K562 (cell line): ENCODE results near the gene RAB11FIP2. TPM values are rescaled to one million over a fixed set of nuclear protein-coding genes. Genes with fewer than 3 reads are reported as not detected.

Source experiments
- ARID2 ChIP-seq: fragments of 450-650 bp; IDR thresholded peaks from 2 replicates; pipeline ENCODE4 v1.6.1; 2017; ENCODE audit warnings: antibody characterized with exemption, mild to moderate bottlenecking
- CSDE1 ChIP-seq, 2 experiments: fragments of 450-650 bp; IDR thresholded peaks; 2 replicates each; pipeline ENCODE4 v1.6.1; 2016; ENCODE audit warnings: mild to moderate bottlenecking in 1 of 2
- CTBP1 ChIP-seq: fragments of 450-650 bp; IDR thresholded peaks from 2 replicates; pipeline ENCODE4 v1.6.1; 2016; ENCODE audit warnings: borderline replicate concordance
- HLTF ChIP-seq: fragments of 450-650 bp; IDR thresholded peaks from 2 replicates; pipeline ENCODE4 v1.6.1; 2016
- RBFOX2 ChIP-seq: fragments of 200-400 bp; formaldehyde crosslinking; IDR thresholded peaks from 2 replicates; pipeline ENCODE4 v1.6.1; 2017; ENCODE audit warnings: low read depth, mild to moderate bottlenecking, low read length, moderate library complexity
- RBM22 ChIP-seq: fragments of 200-400 bp; formaldehyde crosslinking; IDR thresholded peaks from 2 replicates; pipeline ENCODE4 v1.6.1; 2018; ENCODE audit warnings: low read length, low read depth; ENCODE audit not compliant: poor library complexity, severe bottlenecking
- SMAD4 ChIP-seq: fragments of 250-450 bp; sonication (Bioruptor Pico); conservative IDR thresholded peaks from 2 replicates; pipeline ENCODE4 v1.8.0; 2021; ENCODE audit warnings: inconsistent platforms, mild to moderate bottlenecking, moderate library complexity
- SMARCE1 ChIP-seq: fragments of 450-650 bp; IDR thresholded peaks from 2 replicates; pipeline ENCODE4 v1.7.1; 2016; ENCODE audit warnings: mild to moderate bottlenecking
- ZFX ChIP-seq: sonication (generic); formaldehyde crosslinking; IDR thresholded peaks from 2 replicates; pipeline ENCODE4 v1.8.0; 2022; ENCODE audit warnings: mild to moderate bottlenecking, missing genetic modification reagents, moderate library complexity
- ZNF699 ChIP-seq: fragments of 250-450 bp; sonication (Bioruptor Pico); IDR thresholded peaks from 2 replicates; pipeline ENCODE4 v1.8.0; 2021; ENCODE audit warnings: mild to moderate bottlenecking, moderate library complexity; ENCODE audit not compliant: insufficient replicate concordance
- polyA plus RNA-seq, 8 experiments: library from polyadenylated mRNA; depleted of rRNA in 4 of 8; stranded (reverse) in 5 of 8; unstranded in 3 of 8; fragments of >200 nt; fragmentation: Nextera tagmentation in 2 of 8; fragmentation: Illumina TruSeq in 1 of 8; extraction: Ambion mirVana in 2 of 8; extraction: Trizol in 1 of 8; gene quantifications; 2 replicates each; pipeline versions ENCODE4 v1.2.1 to v1.2.3, GENCODE V29; 2011 to 2014; ENCODE audit warnings: inconsistent platforms in 1 of 8, missing spikeins in 1 of 8
- total RNA-seq, 7 experiments: library from RNA; depleted of rRNA in 6 of 7; stranded (reverse); fragments of >200 nt in 6 of 7; fragmentation: Illumina TruSeq in 2 of 7; extraction: Trizol in 2 of 7; gene quantifications; 2 replicates each; pipeline versions ENCODE4 v1.2.1 to v1.2.3, GENCODE V29; 2011 to 2021; ENCODE audit warnings: low replicate concordance in 1 of 7
- TF ChIP-seq, protein P1 (sequence below), 2 experiments: IDR thresholded peaks; 2 replicates each; pipeline ENCODE4 v1.6.1; 2012; ENCODE audit warnings: improper control_type of control experiment in 2 of 2, low read depth in 2 of 2, low read length in 2 of 2, borderline replicate concordance in 1 of 2
- TF ChIP-seq, protein P2 (sequence below): fragments of 250-450 bp; sonication (Bioruptor Pico); IDR thresholded peaks from 2 replicates; pipeline ENCODE4 v1.8.0; 2021; ENCODE audit warnings: moderate library complexity, mild to moderate bottlenecking, inconsistent platforms
- TF ChIP-seq, protein P3 (sequence below), 2 experiments: fragments of 450-650 bp; conservative IDR thresholded peaks; 2 replicates each; pipeline ENCODE4 v1.6.1; 2017; ENCODE audit warnings: mild to moderate bottlenecking in 2 of 2, moderate library complexity in 2 of 2
- TF ChIP-seq, protein P4 (sequence below), 2 experiments: fragments of 450-650 bp in 1 of 2; sonication (generic) in 1 of 2; formaldehyde crosslinking; conservative IDR thresholded peaks; 2 replicates each; pipeline versions ENCODE4 v1.4.0 to v1.8.1; 2020 to 2022; ENCODE audit warnings: mild to moderate bottlenecking in 1 of 2, missing genetic modification reagents in 1 of 2
- TF ChIP-seq, protein P5 (sequence below): sonication (generic); formaldehyde crosslinking; IDR thresholded peaks from 2 replicates; pipeline ENCODE4 v1.4.0; 2020; ENCODE audit warnings: mild to moderate bottlenecking, missing genetic modification reagents
- TF ChIP-seq, protein P6 (sequence below): fragments of 250-450 bp; sonication (Bioruptor Pico); IDR thresholded peaks from 2 replicates; pipeline ENCODE4 v1.4.0; 2020; ENCODE audit warnings: mild to moderate bottlenecking

The RAB11FIP2 gene
- total and polyA plus RNA-seq, 9 of the 15 experiments (the other 6 are each of a cell fraction or from before 2014, with no cell fraction given) = 3.0 to 10.6 (median 3.9) TPM

DNA sequence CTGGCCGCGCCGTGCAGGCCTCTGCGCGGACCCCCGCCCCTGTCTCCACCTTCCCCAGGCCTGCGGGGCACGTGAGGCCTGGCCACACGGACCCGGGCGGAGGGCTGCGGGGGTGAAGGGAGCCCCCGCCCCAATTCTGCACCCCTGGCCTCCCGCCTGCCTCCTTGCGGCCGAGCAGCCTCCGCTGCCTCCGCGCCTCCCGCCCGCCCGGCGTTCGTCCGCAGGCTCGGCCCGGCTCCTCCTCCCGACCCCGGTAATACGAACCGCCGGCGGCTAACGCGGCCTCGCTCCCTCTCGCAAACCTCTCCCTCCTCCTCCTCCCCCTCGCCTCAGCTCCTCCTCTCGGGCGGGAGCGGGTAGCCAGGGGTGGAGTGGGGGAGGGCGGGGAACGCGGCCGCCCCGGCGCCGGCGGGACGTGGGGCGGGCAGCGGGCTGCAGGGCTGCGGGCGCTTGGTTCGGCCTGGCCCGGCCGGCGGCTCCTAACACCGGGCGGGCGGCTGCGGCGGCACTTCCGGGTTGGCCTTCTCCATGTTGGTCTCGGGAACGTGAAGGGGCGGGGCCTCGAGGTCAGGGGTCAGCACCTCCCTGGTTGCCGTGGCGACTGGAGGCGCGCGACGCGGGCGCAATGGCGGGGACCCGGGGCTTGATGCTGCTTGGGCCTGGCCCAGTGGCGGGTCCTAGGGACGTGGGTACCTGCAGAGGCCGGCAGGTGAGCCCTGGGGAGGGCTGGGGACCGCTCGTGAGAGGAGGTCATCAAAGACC lies at the start of gene RAB11FIP2 (continued):
- TF ChIP-seq, protein P1, sequence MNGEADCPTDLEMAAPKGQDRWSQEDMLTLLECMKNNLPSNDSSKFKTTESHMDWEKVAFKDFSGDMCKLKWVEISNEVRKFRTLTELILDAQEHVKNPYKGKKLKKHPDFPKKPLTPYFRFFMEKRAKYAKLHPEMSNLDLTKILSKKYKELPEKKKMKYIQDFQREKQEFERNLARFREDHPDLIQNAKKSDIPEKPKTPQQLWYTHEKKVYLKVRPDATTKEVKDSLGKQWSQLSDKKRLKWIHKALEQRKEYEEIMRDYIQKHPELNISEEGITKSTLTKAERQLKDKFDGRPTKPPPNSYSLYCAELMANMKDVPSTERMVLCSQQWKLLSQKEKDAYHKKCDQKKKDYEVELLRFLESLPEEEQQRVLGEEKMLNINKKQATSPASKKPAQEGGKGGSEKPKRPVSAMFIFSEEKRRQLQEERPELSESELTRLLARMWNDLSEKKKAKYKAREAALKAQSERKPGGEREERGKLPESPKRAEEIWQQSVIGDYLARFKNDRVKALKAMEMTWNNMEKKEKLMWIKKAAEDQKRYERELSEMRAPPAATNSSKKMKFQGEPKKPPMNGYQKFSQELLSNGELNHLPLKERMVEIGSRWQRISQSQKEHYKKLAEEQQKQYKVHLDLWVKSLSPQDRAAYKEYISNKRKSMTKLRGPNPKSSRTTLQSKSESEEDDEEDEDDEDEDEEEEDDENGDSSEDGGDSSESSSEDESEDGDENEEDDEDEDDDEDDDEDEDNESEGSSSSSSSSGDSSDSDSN (IDR thresholded peaks at IDR 0.05; ENCODE audit: borderline replicate concordance in 1 of 2, low read depth in 2 of 2, low read length in 2 of 2) = peak; percentile 23 to 83; a peak in 1 of 4 replicates
- no peak for TF ChIP-seq ARID2
- TF ChIP-seq SMARCE1 = no peak
- TF ChIP-seq, protein P2, sequence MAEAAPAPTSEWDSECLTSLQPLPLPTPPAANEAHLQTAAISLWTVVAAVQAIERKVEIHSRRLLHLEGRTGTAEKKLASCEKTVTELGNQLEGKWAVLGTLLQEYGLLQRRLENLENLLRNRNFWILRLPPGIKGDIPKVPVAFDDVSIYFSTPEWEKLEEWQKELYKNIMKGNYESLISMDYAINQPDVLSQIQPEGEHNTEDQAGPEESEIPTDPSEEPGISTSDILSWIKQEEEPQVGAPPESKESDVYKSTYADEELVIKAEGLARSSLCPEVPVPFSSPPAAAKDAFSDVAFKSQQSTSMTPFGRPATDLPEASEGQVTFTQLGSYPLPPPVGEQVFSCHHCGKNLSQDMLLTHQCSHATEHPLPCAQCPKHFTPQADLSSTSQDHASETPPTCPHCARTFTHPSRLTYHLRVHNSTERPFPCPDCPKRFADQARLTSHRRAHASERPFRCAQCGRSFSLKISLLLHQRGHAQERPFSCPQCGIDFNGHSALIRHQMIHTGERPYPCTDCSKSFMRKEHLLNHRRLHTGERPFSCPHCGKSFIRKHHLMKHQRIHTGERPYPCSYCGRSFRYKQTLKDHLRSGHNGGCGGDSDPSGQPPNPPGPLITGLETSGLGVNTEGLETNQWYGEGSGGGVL (CRISPR knock-in tag) = no peak
- TF ChIP-seq, protein P3, sequence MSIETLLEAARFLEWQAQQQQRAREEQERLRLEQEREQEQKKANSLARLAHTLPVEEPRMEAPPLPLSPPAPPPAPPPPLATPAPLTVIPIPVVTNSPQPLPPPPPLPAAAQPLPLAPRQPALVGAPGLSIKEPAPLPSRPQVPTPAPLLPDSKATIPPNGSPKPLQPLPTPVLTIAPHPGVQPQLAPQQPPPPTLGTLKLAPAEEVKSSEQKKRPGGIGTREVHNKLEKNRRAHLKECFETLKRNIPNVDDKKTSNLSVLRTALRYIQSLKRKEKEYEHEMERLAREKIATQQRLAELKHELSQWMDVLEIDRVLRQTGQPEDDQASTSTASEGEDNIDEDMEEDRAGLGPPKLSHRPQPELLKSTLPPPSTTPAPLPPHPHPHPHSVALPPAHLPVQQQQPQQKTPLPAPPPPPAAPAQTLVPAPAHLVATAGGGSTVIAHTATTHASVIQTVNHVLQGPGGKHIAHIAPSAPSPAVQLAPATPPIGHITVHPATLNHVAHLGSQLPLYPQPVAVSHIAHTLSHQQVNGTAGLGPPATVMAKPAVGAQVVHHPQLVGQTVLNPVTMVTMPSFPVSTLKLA (conservative IDR thresholded peaks at IDR 0.05) = peak in 1 of 2 experiments; percentile 55; a peak in 2 of 4 replicates
- TF ChIP-seq, protein P4, sequence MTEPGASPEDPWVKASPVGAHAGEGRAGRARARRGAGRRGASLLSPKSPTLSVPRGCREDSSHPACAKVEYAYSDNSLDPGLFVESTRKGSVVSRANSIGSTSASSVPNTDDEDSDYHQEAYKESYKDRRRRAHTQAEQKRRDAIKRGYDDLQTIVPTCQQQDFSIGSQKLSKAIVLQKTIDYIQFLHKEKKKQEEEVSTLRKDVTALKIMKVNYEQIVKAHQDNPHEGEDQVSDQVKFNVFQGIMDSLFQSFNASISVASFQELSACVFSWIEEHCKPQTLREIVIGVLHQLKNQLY (CRISPR knock-in tag; conservative IDR thresholded peaks at IDR 0.05) = no peak
- peak; percentile 66; the same call in 1 of the 2 replicates for TF ChIP-seq SMAD4 (CRISPR knock-in tag)
- peak; percentile 83 for TF ChIP-seq RBFOX2
- TF ChIP-seq HLTF = no peak
- TF ChIP-seq ZFX = peak; percentile 91
- TF ChIP-seq, protein P5, sequence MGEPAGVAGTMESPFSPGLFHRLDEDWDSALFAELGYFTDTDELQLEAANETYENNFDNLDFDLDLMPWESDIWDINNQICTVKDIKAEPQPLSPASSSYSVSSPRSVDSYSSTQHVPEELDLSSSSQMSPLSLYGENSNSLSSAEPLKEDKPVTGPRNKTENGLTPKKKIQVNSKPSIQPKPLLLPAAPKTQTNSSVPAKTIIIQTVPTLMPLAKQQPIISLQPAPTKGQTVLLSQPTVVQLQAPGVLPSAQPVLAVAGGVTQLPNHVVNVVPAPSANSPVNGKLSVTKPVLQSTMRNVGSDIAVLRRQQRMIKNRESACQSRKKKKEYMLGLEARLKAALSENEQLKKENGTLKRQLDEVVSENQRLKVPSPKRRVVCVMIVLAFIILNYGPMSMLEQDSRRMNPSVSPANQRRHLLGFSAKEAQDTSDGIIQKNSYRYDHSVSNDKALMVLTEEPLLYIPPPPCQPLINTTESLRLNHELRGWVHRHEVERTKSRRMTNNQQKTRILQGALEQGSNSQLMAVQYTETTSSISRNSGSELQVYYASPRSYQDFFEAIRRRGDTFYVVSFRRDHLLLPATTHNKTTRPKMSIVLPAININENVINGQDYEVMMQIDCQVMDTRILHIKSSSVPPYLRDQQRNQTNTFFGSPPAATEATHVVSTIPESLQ (CRISPR knock-in tag) = no peak
- peak in 1 of 2 experiments; percentile 75; a peak in 1 of 4 replicates for TF ChIP-seq CSDE1 (IDR thresholded peaks at IDR 0.05)
- peak; percentile 22; the same call in 1 of the 2 replicates for TF ChIP-seq CTBP1
- TF ChIP-seq, protein P6, sequence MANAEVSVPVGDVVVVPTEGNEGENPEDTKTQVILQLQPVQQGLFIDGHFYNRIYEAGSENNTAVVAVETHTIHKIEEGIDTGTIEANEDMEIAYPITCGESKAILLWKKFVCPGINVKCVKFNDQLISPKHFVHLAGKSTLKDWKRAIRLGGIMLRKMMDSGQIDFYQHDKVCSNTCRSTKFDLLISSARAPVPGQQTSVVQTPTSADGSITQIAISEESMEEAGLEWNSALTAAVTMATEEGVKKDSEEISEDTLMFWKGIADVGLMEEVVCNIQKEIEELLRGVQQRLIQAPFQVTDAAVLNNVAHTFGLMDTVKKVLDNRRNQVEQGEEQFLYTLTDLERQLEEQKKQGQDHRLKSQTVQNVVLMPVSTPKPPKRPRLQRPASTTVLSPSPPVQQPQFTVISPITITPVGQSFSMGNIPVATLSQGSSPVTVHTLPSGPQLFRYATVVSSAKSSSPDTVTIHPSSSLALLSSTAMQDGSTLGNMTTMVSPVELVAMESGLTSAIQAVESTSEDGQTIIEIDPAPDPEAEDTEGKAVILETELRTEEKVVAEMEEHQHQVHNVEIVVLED (CRISPR knock-in tag) = peak; percentile 60; the same call in 1 of the 2 replicates
- TF ChIP-seq RBM22 = peak; percentile 93
- TF ChIP-seq ZNF699 = no peak
